Fibroblast of lung (primary cell): Measurements from ENCODE around the gene CMTM3. TPM values are rescaled to one million over a fixed set of nuclear protein-coding genes. Genes with fewer than 3 reads are reported as not detected.

Experiments used
- DNase-seq, 2 donors: peaks; one replicate each; pipeline versions ENCODE4 v3.0.0 to v3.0.0-alpha.2; 2010; ENCODE audit warnings: low read depth in 2 of 2
- H2AFZ ChIP-seq: 2 replicates; pipeline ENCODE4 v1.5.1; 2012; ENCODE audit warnings: low read length, control low read depth, inconsistent platforms
- H3K27ac ChIP-seq: 2 replicates; pipeline ENCODE4 v1.5.1; 2011; ENCODE audit warnings: low read length, control low read depth; ENCODE audit not compliant: insufficient read depth
- H3K27me3 ChIP-seq: 2 replicates; pipeline ENCODE4 v1.5.1; 2011; ENCODE audit warnings: mild to moderate bottlenecking, low read length; ENCODE audit not compliant: control insufficient read depth, insufficient read depth
- H3K36me3 ChIP-seq: 2 replicates; pipeline ENCODE4 v1.5.1; 2011; ENCODE audit warnings: low read length; ENCODE audit not compliant: control insufficient read depth, insufficient read depth
- H3K4me1 ChIP-seq: 2 replicates; pipeline ENCODE4 v1.5.1; 2011; ENCODE audit warnings: low read length; ENCODE audit not compliant: control insufficient read depth, insufficient read depth; ENCODE audit errors: extremely low read depth
- H3K4me2 ChIP-seq: 2 replicates; pipeline ENCODE4 v1.5.1; 2011; ENCODE audit warnings: low read length, control low read depth; ENCODE audit not compliant: insufficient read depth; ENCODE audit errors: extremely low read depth
- H3K4me3 ChIP-seq, 4 experiments: fragments of 200-600 bp in 1 of 4; sonication (generic) in 1 of 4; replicated peaks in 1 of 4; 2 replicates each; pipeline ENCODE4 v1.5.1; 2011 to 2016; ENCODE audit warnings: low read length in 4 of 4, low read depth in 3 of 4, mild to moderate bottlenecking in 3 of 4, control low read depth in 2 of 4, inconsistent platforms in 1 of 4, mixed read lengths in 1 of 4; ENCODE audit not compliant: insufficient read depth in 1 of 4; ENCODE audit errors: control extremely low read depth in 1 of 4
- H3K79me2 ChIP-seq: 2 replicates; pipeline ENCODE4 v1.5.1; 2012; ENCODE audit warnings: mild to moderate bottlenecking, low read length, inconsistent platforms; ENCODE audit not compliant: control insufficient read depth, insufficient read depth
- H3K9ac ChIP-seq: 2 replicates; pipeline ENCODE4 v1.5.1; 2011; ENCODE audit warnings: mild to moderate bottlenecking, low read length, control low read depth; ENCODE audit not compliant: insufficient read depth
- H3K9me3 ChIP-seq: 2 replicates; pipeline ENCODE4 v1.5.1; 2012; ENCODE audit warnings: low read depth, low read length; ENCODE audit not compliant: control insufficient read depth, insufficient read depth
- H4K20me1 ChIP-seq: 2 replicates; pipeline ENCODE4 v1.5.1; 2011; ENCODE audit warnings: low read length; ENCODE audit not compliant: control insufficient read depth, insufficient read depth; ENCODE audit errors: extremely low read depth
- EZH2 ChIP-seq: IDR thresholded peaks from 2 replicates; pipeline ENCODE4 v1.5.1; 2012; ENCODE audit warnings: low read length, control low read depth, mild to moderate bottlenecking; ENCODE audit errors: missing control alignments
- polyA plus RNA-seq, 2 donors: library from polyadenylated mRNA; depleted of rRNA in 1 of 2; stranded (reverse) in 1 of 2; unstranded in 1 of 2; fragments of >200 nt; gene quantifications; 2 replicates each; pipeline ENCODE4 v1.2.1, GENCODE V29; 2011 to 2012; ENCODE audit warnings: missing spikeins in 1 of 2
- total RNA-seq: library from RNA; depleted of rRNA; stranded (reverse); fragments of >200 nt; gene quantifications from 2 replicates; pipeline ENCODE4 v1.2.1, GENCODE V29; 2014
- TF ChIP-seq, protein P1 (sequence below), 2 donors: IDR thresholded peaks in 1 of 2; conservative IDR thresholded peaks in 1 of 2; 1 replicate in 1 of 2; 2 replicates in 1 of 2; pipeline ENCODE4 v1.5.1; 2011 to 2012; ENCODE audit warnings: low read length in 2 of 2, control low read depth in 1 of 2, inconsistent platforms in 1 of 2, low read depth in 1 of 2, mild to moderate bottlenecking in 1 of 2

Gene CMTM3
- total and polyA plus RNA-seq, 2 donors (not counting 1 experiment from before 2014, with no cell fraction given), result 10.1 to 18.6 TPM

DNA sequence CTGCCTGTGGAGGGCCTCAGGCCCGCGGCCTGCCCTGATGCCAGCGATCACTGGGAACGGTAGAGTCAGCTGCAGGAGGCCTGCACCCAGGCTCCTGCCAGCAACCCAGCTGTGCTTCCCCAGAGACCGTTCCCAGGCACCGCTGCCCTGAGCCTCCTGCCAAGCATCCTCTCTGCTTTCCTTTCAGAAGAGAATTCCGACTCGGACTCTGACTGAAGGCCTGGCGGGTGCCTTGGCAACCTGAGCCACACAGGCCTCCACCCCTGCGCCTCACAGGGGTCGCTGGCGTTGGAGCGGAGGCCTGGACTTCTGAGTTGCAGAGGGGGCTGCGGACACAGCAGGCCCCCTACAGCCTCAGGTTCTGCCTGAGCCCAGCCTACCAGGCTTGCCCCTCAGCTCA, 7.9 kb downstream of the CMTM3 start:
- Histone ChIP-seq H3K9ac (no peak overlapping the region), H2AFZ (no peak overlapping the region), H4K20me1 (no peaks in the 10 kb centered on the region), H3K4me2 (no peak overlapping the region), H3K36me3 (peaks cover 19% of the 10 kb centered on the region), H3K4me1 (peaks cover 8% of the 10 kb centered on the region), H3K27me3 (no peaks in the 10 kb centered on the region), H3K9me3 (no peaks in the 10 kb centered on the region), H3K79me2 (no peaks in the 10 kb centered on the region), H3K4me3 (no peak overlapping the region), H3K27ac (no peak overlapping the region)
- DNase-seq, result no peak
- TF ChIP-seq, protein P1, sequence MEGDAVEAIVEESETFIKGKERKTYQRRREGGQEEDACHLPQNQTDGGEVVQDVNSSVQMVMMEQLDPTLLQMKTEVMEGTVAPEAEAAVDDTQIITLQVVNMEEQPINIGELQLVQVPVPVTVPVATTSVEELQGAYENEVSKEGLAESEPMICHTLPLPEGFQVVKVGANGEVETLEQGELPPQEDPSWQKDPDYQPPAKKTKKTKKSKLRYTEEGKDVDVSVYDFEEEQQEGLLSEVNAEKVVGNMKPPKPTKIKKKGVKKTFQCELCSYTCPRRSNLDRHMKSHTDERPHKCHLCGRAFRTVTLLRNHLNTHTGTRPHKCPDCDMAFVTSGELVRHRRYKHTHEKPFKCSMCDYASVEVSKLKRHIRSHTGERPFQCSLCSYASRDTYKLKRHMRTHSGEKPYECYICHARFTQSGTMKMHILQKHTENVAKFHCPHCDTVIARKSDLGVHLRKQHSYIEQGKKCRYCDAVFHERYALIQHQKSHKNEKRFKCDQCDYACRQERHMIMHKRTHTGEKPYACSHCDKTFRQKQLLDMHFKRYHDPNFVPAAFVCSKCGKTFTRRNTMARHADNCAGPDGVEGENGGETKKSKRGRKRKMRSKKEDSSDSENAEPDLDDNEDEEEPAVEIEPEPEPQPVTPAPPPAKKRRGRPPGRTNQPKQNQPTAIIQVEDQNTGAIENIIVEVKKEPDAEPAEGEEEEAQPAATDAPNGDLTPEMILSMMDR (conservative IDR thresholded peaks at IDR 0.05 in 1 of 2, IDR thresholded peaks at IDR 0.05 in 1 of 2; ENCODE audit: low read depth in 1 of 2, low read length in 2 of 2), result no peak
- no peak for TF ChIP-seq EZH2

DNA sequence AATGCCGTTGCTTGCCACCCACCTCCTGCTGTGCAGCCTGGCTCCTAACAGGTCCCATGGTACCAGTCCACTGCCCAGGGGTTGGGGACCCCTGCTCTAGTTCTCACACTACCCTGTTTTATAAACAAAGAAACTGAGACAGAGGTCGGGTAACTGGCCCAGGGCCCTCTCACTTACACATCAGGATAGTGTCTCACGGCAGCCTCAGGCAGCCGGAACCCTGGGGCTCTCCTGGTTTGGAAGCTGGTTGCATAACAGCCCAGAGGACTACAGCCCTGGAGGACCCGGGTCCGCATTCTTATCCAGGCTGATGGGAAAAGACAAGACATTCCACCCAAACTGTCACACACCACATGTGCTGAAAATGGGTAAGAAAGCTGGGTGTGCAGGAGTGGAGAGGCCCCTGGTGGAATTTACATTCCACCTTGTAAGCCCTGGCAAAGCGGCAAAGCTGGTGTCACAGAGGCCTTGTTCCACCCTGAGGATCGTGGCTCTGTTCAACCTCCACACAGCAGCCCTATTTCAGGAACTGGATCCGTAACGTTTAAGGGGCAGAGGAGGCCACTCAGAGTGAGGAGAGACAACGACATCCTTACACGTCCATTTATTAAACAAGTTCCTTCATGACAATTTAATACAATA, 9.8 kb downstream of the CMTM3 start:
- TF ChIP-seq, protein P1 (conservative IDR thresholded peaks at IDR 0.05 in 1 of 2, IDR thresholded peaks at IDR 0.05 in 1 of 2; ENCODE audit: low read depth in 1 of 2, low read length in 2 of 2), result no peak
- no peak for TF ChIP-seq EZH2
- no peak overlapping the region for H2AFZ ChIP-seq
- peaks cover 16% of the 10 kb centered on the region for H3K4me1 ChIP-seq
- H3K9ac ChIP-seq, result no peak overlapping the region
- peaks cover 15% of the 10 kb centered on the region for H3K36me3 ChIP-seq
- H3K79me2 ChIP-seq, result no peaks in the 10 kb centered on the region
- no peaks in the 10 kb centered on the region for H3K9me3 ChIP-seq
- H4K20me1 ChIP-seq, result no peaks in the 10 kb centered on the region
- H3K4me2 ChIP-seq, result no peak overlapping the region
- DNase-seq, result no peak
- no peaks in the 10 kb centered on the region for H3K27me3 ChIP-seq
- no peak overlapping the region for H3K4me3 ChIP-seq
- H3K27ac ChIP-seq, result no peak overlapping the region

DNA sequence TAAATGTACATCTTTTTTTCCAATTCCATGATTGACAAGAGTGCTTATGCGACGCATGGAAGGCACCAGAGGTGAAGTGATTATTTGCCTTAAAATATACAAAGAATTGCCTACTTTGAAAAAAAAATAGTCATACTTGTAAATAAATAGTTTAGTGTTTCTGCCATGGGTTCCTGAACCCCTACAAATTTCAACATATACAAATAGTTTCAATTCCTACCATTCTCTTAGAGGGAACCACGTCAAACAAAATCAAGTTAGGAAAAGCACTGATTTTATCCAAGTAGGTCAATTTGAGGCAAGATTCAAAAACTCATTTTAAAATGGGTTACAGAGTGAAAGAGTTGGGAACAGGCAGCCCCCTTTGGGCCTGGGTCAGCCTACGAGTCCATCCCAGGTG, 11.7 kb downstream of the CMTM3 start:
- DNase-seq, result no peak
- Histone ChIP-seq H3K9ac (no peak overlapping the region), H3K9me3 (no peaks in the 10 kb centered on the region), H3K4me2 (no peak overlapping the region), H3K4me1 (peaks cover 24% of the 10 kb centered on the region), H3K4me3 (no peak overlapping the region), H3K36me3 (peaks cover 5% of the 10 kb centered on the region), H3K79me2 (no peaks in the 10 kb centered on the region), H4K20me1 (no peaks in the 10 kb centered on the region), H3K27ac (no peak overlapping the region), H2AFZ (no peak overlapping the region), H3K27me3 (no peaks in the 10 kb centered on the region)
- TF ChIP-seq, protein P1 (conservative IDR thresholded peaks at IDR 0.05 in 1 of 2, IDR thresholded peaks at IDR 0.05 in 1 of 2; ENCODE audit: low read depth in 1 of 2, low read length in 2 of 2), result no peak
- TF ChIP-seq EZH2, result no peak
